A172 (cell line): Measurements from ENCODE around the gene OXCT1. TPM values are rescaled to one million over a fixed set of nuclear protein-coding genes. Genes with fewer than 3 reads are reported as not detected.
"Not testable (repeated sequence)": the region's sequence is repeated elsewhere in the genome, so short reads cannot be mapped to it uniquely, and the experiment has no call there.

Experiments used
- DNase-seq: peaks from one replicate; pipeline ENCODE4 v3.0.0-alpha.2; 2015; ENCODE audit warnings: low spot score
- total RNA-seq: library from RNA; depleted of rRNA; stranded (reverse); fragments of >200 nt; shearing (Covaris generic); gene quantifications from 2 replicates; pipeline ENCODE4 v1.2.3, GENCODE V29; 2014

The OXCT1 gene
- total RNA-seq, 1 experiment from 2014 or later: 31.2 TPM

DNA sequence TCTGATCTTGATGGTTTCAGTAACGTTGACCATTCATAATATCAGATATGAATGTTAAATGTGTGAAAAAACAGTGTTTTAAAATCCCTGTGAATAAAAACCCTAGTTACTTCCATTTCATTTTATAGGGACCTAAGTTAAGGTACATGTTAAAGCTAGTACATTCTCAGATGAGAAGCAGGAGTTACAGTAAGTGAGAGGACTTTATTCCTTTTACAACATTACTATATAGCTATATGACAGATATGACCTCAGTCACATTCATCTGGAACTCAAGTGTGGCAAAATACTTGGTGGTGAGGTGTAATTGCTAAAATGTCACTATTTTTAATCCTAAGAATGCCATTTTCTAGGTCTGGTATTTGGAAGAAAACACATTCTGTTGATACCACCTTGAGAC, 96.4 kb downstream of the OXCT1 start:
- DNase-seq: no peak

- no peak for DNase-seq
These were observed 97.3 kb downstream of the OXCT1 start for GRCh38 chr5:41772785-41773442.

GRCh38 chr5:41772056-41772455, 98.2 kb downstream of the OXCT1 start:
- DNase-seq: no peak

DNA sequence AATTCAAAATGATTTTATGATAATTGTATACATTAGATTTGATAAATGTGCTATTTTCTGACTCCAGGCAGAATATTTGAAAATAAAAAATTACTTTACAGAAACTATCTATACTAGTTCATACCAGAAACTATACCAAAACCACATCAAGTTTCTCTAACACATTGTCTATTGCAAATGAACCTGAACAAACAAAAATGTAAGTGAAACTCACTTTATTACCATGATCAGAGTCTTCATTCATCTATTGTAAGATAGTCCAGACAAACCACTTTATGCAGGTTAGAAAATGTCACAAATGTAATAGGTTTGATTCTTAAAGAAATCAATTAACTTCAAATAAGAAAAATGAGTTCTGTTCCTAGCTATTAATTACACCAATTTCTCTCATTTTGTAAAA, 99.4 kb downstream of the OXCT1 start:
- no peak for DNase-seq

- no peak for DNase-seq
These were observed 101.5 kb downstream of the OXCT1 start for GRCh38 chr5:41768692-41769091.

GRCh38 chr5:41764650-41765049, 105.6 kb downstream of the OXCT1 start:
- DNase-seq: no peak

DNA sequence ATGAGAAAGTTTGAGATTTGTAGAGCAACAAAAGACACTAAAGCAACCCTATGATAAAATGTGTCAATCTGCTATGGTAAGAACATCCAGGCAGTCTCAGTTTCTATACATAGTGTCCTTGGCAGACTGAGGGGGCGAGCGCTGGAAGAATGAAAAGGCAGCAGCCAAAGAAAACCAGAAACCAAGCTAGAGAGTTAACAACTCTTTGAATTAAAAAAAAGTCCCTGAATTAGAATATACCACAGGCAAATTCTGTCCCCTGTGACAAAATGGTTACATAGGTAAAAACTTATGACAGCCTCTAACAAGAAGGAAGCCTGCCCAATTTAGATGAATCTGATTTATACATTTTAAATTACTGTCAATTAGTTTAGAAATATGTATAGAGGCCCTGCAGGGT, 106.7 kb downstream of the OXCT1 start:
- no peak for DNase-seq

DNA sequence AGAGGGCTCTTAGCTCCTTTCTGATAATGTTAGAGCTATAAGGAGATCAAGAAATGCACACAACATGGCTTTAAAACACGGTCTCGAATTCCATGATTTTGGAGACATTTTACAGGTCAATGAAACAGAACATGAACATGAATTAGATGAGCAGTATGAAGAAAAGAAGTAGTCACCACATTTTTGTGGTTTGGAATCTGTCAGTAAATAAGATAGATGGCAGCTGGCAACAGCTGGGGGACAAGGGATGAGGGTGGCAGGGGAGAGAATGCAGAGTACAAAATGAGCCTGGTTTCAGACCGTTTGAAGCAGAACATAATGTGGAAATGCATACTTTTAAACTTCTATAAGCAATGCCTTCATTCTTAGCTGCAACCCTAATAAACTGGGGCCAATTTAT, 107.1 kb downstream of the OXCT1 start:
- DNase-seq: peak; percentile 86

- no peak for DNase-seq
These were observed 107.8 kb downstream of the OXCT1 start for GRCh38 chr5:41762426-41762825.

- no peak for DNase-seq
These were observed 108.6 kb downstream of the OXCT1 start for GRCh38 chr5:41761663-41762062.

GRCh38 chr5:41755705-41756104, 114.5 kb downstream of the OXCT1 start:
- no peak for DNase-seq

GRCh38 chr5:41754857-41755256, 115.4 kb downstream of the OXCT1 start:
- no peak for DNase-seq

DNA sequence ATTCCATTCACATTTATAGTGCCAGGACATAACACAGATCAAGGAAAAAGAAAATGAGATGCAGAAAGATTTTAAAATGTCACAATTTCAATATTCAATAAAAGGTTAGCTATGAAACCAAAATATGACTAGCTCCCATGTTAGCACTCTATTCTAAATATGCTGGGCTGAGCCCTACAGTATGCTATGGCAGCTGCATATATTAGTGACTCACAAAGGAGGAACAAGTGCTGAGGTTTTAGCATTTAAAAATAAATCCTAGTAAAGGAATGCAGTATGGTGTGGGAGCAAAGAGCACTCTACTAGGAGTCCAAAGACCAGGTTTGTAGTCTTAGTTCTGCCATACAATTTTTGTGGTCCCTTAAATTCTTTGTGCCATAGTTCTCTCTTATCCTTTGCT, 118.4 kb downstream of the OXCT1 start:
- no peak for DNase-seq

DNA sequence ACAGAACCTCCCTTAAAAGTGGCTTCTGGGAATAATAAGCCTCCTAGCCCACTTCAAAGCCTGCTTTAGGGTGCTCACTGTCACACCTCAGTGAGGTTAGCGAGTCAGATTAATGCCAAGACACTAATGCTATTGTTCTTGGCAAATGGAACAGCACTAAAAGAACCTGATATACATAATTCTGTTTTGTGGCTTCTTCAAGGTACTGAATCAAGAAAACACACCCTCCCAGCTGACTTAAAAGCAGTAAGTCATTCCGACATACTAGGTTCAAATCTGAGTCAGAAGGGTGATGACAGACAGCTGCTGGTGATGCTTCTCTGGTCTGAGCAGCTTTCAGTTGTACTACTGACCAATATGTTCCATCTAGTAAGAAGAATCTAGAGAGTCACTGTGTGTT, 121.6 kb downstream of the OXCT1 start:
- no peak for DNase-seq

DNA sequence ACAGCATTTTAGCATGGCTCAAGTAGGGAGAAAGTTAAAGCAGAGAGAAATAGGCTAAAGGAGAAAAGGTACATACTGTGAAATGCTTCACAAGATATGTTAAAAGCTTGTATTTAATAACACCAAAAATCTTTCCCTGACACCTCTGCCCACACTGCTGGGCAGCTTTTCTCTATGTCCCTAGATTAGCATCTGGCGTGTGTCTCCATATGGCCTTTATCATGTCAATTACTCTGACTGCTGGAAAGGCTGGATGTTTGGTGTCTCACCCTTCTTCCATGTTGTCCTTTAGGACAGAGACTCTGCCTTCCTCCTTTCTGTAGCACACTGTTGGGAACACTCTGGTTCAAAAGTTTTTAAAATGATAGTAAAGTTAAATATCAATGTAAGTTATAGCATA, 122.5 kb downstream of the OXCT1 start:
- no peak for DNase-seq

GRCh38 chr5:41747301-41747700, 122.9 kb downstream of the OXCT1 start:
- DNase-seq: peak; percentile 11

GRCh38 chr5:41742608-41743007, 127.6 kb downstream of the OXCT1 start:
- DNase-seq: not testable (repeated sequence)

DNA sequence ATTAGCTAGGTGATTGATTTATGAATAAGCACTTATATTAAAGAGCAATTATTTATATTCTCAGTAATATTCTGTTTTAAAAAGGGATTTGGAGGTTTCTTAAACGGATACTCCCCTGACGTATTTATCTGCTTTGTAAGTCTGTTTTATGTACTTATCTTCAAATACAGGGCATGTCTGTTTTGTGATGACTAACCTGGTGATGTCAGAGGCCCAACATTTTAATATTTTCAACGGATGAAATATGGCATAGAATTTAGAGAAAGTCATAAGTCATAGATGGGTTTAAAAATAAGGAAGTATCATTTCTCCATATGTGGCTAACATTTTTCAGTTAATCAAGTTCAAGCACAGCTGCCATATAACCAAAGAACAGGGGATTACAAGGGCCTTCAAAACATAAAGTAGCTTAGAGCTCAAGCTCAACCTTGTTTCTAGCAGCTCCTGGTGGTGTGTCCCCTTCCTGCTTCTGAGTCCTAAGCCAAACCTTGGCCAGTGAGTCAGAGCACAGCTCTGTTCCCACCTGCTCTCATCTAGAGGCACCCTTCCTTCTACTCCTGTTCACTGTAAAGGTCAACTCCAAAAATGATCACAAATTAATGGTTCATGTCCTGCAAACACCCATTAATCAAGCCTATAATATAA, 131.4 kb downstream of the OXCT1 start:
- DNase-seq: no peak

DNA sequence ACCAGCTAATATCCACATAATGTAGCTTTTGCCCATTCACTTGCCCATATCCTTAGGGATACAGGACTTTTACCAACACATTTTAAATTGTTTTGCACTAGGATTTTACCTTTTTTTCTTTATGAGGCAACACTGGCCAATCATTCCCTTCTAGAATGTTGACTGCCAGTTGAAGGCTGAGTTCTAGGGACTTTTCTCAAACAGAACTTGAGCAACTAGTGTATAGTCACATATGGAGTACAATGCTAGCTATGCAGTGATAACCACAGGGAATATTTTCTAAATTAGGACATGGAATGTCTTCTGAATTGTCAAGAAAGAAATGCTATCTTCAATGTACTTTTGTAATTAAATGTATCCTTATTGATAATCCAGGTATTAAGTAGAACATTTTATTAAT, 133.6 kb downstream of the OXCT1 start:
- no peak for DNase-seq

- DNase-seq: no peak
These were observed 135.0 kb downstream of the OXCT1 start for GRCh38 chr5:41735213-41735612.

- not testable (repeated sequence) for DNase-seq
These were observed 140.8 kb downstream of the OXCT1 start for GRCh38 chr5:41729381-41729780.

DNA sequence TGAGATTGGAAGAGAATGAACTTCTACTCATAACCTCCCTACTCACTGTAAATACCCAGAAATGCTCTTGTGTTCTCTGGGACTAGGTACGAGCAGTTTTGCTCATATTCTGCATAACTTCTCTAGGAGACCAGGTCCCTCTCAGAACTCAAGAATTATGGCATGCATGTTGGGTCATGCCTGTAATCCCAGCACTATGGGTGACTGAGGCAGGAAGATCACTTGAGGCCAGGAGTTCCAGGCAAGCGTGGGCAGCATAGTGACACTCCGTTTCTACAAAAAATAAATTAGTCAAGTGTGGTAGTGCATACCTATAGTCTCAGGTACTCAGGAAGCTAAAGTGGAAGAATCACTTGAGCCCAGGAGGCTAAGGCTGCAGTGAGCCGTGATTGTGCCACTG, 141.9 kb downstream of the OXCT1 start:
- no peak for DNase-seq

GRCh38 chr5:41722359-41722950, 147.8 kb downstream of the OXCT1 start:
- DNase-seq: no peak
